Fibroblast of lung (primary cell): ENCODE data around the gene URB1. TPM values are rescaled to one million over a fixed set of nuclear protein-coding genes. Genes with fewer than 3 reads are reported as not detected.

Source experiments
- DNase-seq, 2 donors: peaks; one replicate each; pipeline versions ENCODE4 v3.0.0 to v3.0.0-alpha.2; 2010; ENCODE audit warnings: low read depth in 2 of 2
- H2AFZ ChIP-seq: 2 replicates; pipeline ENCODE4 v1.5.1; 2012; ENCODE audit warnings: low read length, control low read depth, inconsistent platforms
- H3K27ac ChIP-seq: 2 replicates; pipeline ENCODE4 v1.5.1; 2011; ENCODE audit warnings: low read length, control low read depth; ENCODE audit not compliant: insufficient read depth
- H3K27me3 ChIP-seq: 2 replicates; pipeline ENCODE4 v1.5.1; 2011; ENCODE audit warnings: mild to moderate bottlenecking, low read length; ENCODE audit not compliant: control insufficient read depth, insufficient read depth
- H3K36me3 ChIP-seq: 2 replicates; pipeline ENCODE4 v1.5.1; 2011; ENCODE audit warnings: low read length; ENCODE audit not compliant: control insufficient read depth, insufficient read depth
- H3K4me1 ChIP-seq: 2 replicates; pipeline ENCODE4 v1.5.1; 2011; ENCODE audit warnings: low read length; ENCODE audit not compliant: control insufficient read depth, insufficient read depth; ENCODE audit errors: extremely low read depth
- H3K4me2 ChIP-seq: 2 replicates; pipeline ENCODE4 v1.5.1; 2011; ENCODE audit warnings: low read length, control low read depth; ENCODE audit not compliant: insufficient read depth; ENCODE audit errors: extremely low read depth
- H3K4me3 ChIP-seq, 4 experiments: fragments of 200-600 bp in 1 of 4; sonication (generic) in 1 of 4; replicated peaks in 1 of 4; 2 replicates each; pipeline ENCODE4 v1.5.1; 2011 to 2016; ENCODE audit warnings: low read length in 4 of 4, low read depth in 3 of 4, mild to moderate bottlenecking in 3 of 4, control low read depth in 2 of 4, inconsistent platforms in 1 of 4, mixed read lengths in 1 of 4; ENCODE audit not compliant: insufficient read depth in 1 of 4; ENCODE audit errors: control extremely low read depth in 1 of 4
- H3K79me2 ChIP-seq: 2 replicates; pipeline ENCODE4 v1.5.1; 2012; ENCODE audit warnings: mild to moderate bottlenecking, low read length, inconsistent platforms; ENCODE audit not compliant: control insufficient read depth, insufficient read depth
- H3K9ac ChIP-seq: 2 replicates; pipeline ENCODE4 v1.5.1; 2011; ENCODE audit warnings: mild to moderate bottlenecking, low read length, control low read depth; ENCODE audit not compliant: insufficient read depth
- H3K9me3 ChIP-seq: 2 replicates; pipeline ENCODE4 v1.5.1; 2012; ENCODE audit warnings: low read depth, low read length; ENCODE audit not compliant: control insufficient read depth, insufficient read depth
- H4K20me1 ChIP-seq: 2 replicates; pipeline ENCODE4 v1.5.1; 2011; ENCODE audit warnings: low read length; ENCODE audit not compliant: control insufficient read depth, insufficient read depth; ENCODE audit errors: extremely low read depth
- CTCF ChIP-seq, 2 donors: IDR thresholded peaks in 1 of 2; conservative IDR thresholded peaks in 1 of 2; 1 replicate in 1 of 2; 2 replicates in 1 of 2; pipeline ENCODE4 v1.5.1; 2011 to 2012; ENCODE audit warnings: low read length in 2 of 2, control low read depth in 1 of 2, inconsistent platforms in 1 of 2, low read depth in 1 of 2, mild to moderate bottlenecking in 1 of 2
- EZH2 ChIP-seq: IDR thresholded peaks from 2 replicates; pipeline ENCODE4 v1.5.1; 2012; ENCODE audit warnings: low read length, control low read depth, mild to moderate bottlenecking; ENCODE audit errors: missing control alignments
- polyA plus RNA-seq, 2 donors: library from polyadenylated mRNA; depleted of rRNA in 1 of 2; stranded (reverse) in 1 of 2; unstranded in 1 of 2; fragments of >200 nt; gene quantifications; 2 replicates each; pipeline ENCODE4 v1.2.1, GENCODE V29; 2011 to 2012; ENCODE audit warnings: missing spikeins in 1 of 2
- total RNA-seq: library from RNA; depleted of rRNA; stranded (reverse); fragments of >200 nt; gene quantifications from 2 replicates; pipeline ENCODE4 v1.2.1, GENCODE V29; 2014

URB1 gene
- total and polyA plus RNA-seq, 2 donors (not counting 1 experiment from before 2014, with no cell fraction given): 4.3 to 17.7 TPM

GRCh38 chr21:32364796-32365195 is 28.0 kb downstream of the URB1 start:
- Histone ChIP-seq H3K36me3 (peaks cover 26% of the 10 kb centered on the region), H3K4me2 (no peak overlapping the region), H3K4me3 (no peak overlapping the region), H3K27ac (no peak overlapping the region), H3K79me2 (no peaks in the 10 kb centered on the region), H3K4me1 (no peaks in the 10 kb centered on the region), H3K9me3 (no peaks in the 10 kb centered on the region), H4K20me1 (no peaks in the 10 kb centered on the region), H3K27me3 (no peaks in the 10 kb centered on the region), H2AFZ (no peak overlapping the region), H3K9ac (no peak overlapping the region)
- TF ChIP-seq EZH2 (no peak), CTCF (conservative IDR thresholded peaks at IDR 0.05 in 1 of 2, IDR thresholded peaks at IDR 0.05 in 1 of 2; ENCODE audit: low read depth in 1 of 2, low read length in 2 of 2) (no peak)
- no peak for DNase-seq

DNA sequence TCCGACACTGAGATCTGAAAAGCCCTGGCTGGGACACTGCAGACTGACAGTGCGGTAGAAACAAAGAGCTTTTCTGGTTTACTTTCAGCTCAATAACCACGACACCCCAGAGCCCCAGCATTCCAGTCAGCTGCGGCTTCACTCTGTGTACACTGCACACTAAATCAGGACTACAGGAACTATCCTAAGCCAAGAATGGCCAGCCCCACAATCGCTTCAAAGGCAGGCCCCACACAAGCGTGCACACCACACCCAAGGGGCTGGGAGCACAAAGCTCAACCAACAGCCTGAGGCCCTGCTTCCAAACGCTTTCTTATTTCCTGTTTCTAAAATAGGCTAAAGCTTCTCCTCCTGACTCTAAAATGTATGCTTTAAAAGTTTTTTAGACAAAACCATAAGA is 28.4 kb downstream of the URB1 start:
- no peak overlapping the region for H2AFZ ChIP-seq
- no peak overlapping the region for H3K27ac ChIP-seq
- peaks cover 29% of the 10 kb centered on the region for H3K36me3 ChIP-seq
- H3K4me1 ChIP-seq: no peaks in the 10 kb centered on the region
- no peaks in the 10 kb centered on the region for H3K79me2 ChIP-seq
- H4K20me1 ChIP-seq: no peaks in the 10 kb centered on the region
- peak; percentile 9 to 23 for DNase-seq
- H3K9ac ChIP-seq: no peak overlapping the region
- TF ChIP-seq CTCF (conservative IDR thresholded peaks at IDR 0.05 in 1 of 2, IDR thresholded peaks at IDR 0.05 in 1 of 2; ENCODE audit: low read depth in 1 of 2, low read length in 2 of 2) (no peak), EZH2 (no peak)
- H3K27me3 ChIP-seq: no peaks in the 10 kb centered on the region
- no peak overlapping the region for H3K4me2 ChIP-seq
- no peak overlapping the region for H3K4me3 ChIP-seq
- H3K9me3 ChIP-seq: no peaks in the 10 kb centered on the region

- Histone ChIP-seq H3K27me3 (no peaks in the 10 kb centered on the region), H4K20me1 (no peaks in the 10 kb centered on the region), H3K4me3 (no peak overlapping the region), H3K79me2 (no peaks in the 10 kb centered on the region), H3K36me3 (peaks cover 29% of the 10 kb centered on the region), H3K4me1 (no peaks in the 10 kb centered on the region), H3K27ac (no peak overlapping the region), H3K9me3 (no peaks in the 10 kb centered on the region), H2AFZ (no peak overlapping the region), H3K9ac (no peak overlapping the region), H3K4me2 (no peak overlapping the region)
- TF ChIP-seq CTCF (conservative IDR thresholded peaks at IDR 0.05 in 1 of 2, IDR thresholded peaks at IDR 0.05 in 1 of 2; ENCODE audit: low read depth in 1 of 2, low read length in 2 of 2) (no peak), EZH2 (no peak)
- no peak for DNase-seq
Measured at GRCh38 chr21:32360401-32360975, 32.3 kb downstream of the URB1 start.
